Raji (cell line): ENCODE measurements around the gene RPL23.

Source experiments
- POLR2A ChIP-seq: IDR thresholded peaks from 2 replicates; pipeline ENCODE4 v1.6.1; 2011; ENCODE audit warnings: low read depth, low read length, control low read depth; ENCODE audit not compliant: insufficient read depth

Gene RPL23

GRCh38 chr17:38864636-38865398, 11.3 kb upstream of the RPL23 start:
- no peak for TF ChIP-seq POLR2A

- no peak for TF ChIP-seq POLR2A
Observed at GRCh38 chr17:38861399-38861843, 7.9 kb upstream of the RPL23 start.

GRCh38 chr17:38857271-38857670, 3.8 kb upstream of the RPL23 start:
- no peak for TF ChIP-seq POLR2A

GRCh38 chr17:38852771-38853291, 690 bp downstream of the RPL23 start:
- no peak for TF ChIP-seq POLR2A

- no peak for TF ChIP-seq POLR2A
Observed at GRCh38 chr17:38851434-38851833, 2.1 kb downstream of the RPL23 start.

- TF ChIP-seq POLR2A = no peak
Observed at GRCh38 chr17:38850374-38850773, 3.1 kb downstream of the RPL23 start.

GRCh38 chr17:38848939-38849605, 4.4 kb downstream of the RPL23 start:
- no peak for TF ChIP-seq POLR2A

- no peak for TF ChIP-seq POLR2A
Observed at GRCh38 chr17:38848557-38848891, 5.0 kb downstream of the RPL23 start.

- TF ChIP-seq POLR2A = no peak
Observed at GRCh38 chr17:38844261-38844757, 9.2 kb downstream of the RPL23 start.

GRCh38 chr17:38825762-38826247, 27.7 kb downstream of the RPL23 start:
- no peak for TF ChIP-seq POLR2A

- peak; percentile 97 for TF ChIP-seq POLR2A
Observed at GRCh38 chr17:38824899-38825761, 28.4 kb downstream of the RPL23 start, which contains the start of gene CWC25. Gene CWC25, minus strand, starts transcription at chr17:38825321. Its CDS starts 138 bp downstream, at chr17:38825183.

- TF ChIP-seq POLR2A = no peak
Observed at GRCh38 chr17:38815576-38816193, 37.8 kb downstream of the RPL23 start.

GRCh38 chr17:38809828-38810227, 43.7 kb downstream of the RPL23 start:
- TF ChIP-seq POLR2A = no peak

- TF ChIP-seq POLR2A = no peak
Observed at GRCh38 chr17:38800237-38800760, 53.2 kb downstream of the RPL23 start.
